CD4-positive, CD25-positive, alpha-beta regulatory T cell (primary cell): ENCODE results near the gene FBXL4. TPM values are rescaled to one million over a fixed set of nuclear protein-coding genes. Genes with fewer than 3 reads are reported as not detected.

Source experiments
- ATAC-seq, 2 donors: fragments of 150-1000 bp; cut with Tn5 transposase; one replicate each; pipeline ENCODE4 v1.10.0; 2021; ENCODE audit warnings: low read depth in 2 of 2, moderate number of reproducible peaks in 2 of 2, moderate library complexity in 1 of 2
- DNase-seq, 3 donors: peaks; one replicate each; pipeline versions ENCODE4 v3.0.0 to v3.0.0-alpha.2; 2012 to 2022; ENCODE audit warnings: mixed read lengths in 1 of 3
- H3K27ac ChIP-seq: one replicate; pipeline ENCODE4 v1.7.0; 2013; ENCODE audit warnings: mild to moderate bottlenecking, low read length; ENCODE audit not compliant: insufficient read depth, poor library complexity, severe bottlenecking
- H3K27me3 ChIP-seq: one replicate; pipeline ENCODE4 v1.7.0; 2013; ENCODE audit warnings: low read length; ENCODE audit not compliant: control insufficient read depth, insufficient read depth
- H3K36me3 ChIP-seq: one replicate; pipeline ENCODE4 v1.7.0; 2013; ENCODE audit warnings: mild to moderate bottlenecking, low read length, moderate library complexity; ENCODE audit not compliant: control insufficient read depth, insufficient read depth
- H3K4me1 ChIP-seq: 2 replicates; pipeline ENCODE4 v1.7.0; 2013; ENCODE audit warnings: mild to moderate bottlenecking, low read length; ENCODE audit not compliant: insufficient read depth, control insufficient read depth, poor library complexity, severe bottlenecking
- H3K4me3 ChIP-seq: one replicate; pipeline ENCODE4 v1.7.0; 2013; ENCODE audit warnings: low read depth, mild to moderate bottlenecking, low read length, moderate library complexity
- H3K9me3 ChIP-seq, 2 experiments: 1 replicate in 1 of 2; 2 replicates in 1 of 2; pipeline ENCODE4 v1.7.0; 2013; ENCODE audit warnings: low read length in 2 of 2, mild to moderate bottlenecking in 1 of 2, moderate library complexity in 1 of 2; ENCODE audit not compliant: control insufficient read depth in 2 of 2
- H3K27ac Mint-ChIP-seq, 3 donors: one replicate each; pipeline ENCODE4 v1.8.0; 2020 to 2022; ENCODE audit warnings: mild to moderate bottlenecking in 3 of 3, mixed read lengths in 3 of 3, moderate library complexity in 2 of 3
- H3K27me3 Mint-ChIP-seq: one replicate; pipeline ENCODE4 v1.8.0; 2022; ENCODE audit warnings: mild to moderate bottlenecking, mixed read lengths
- H3K36me3 Mint-ChIP-seq: one replicate; pipeline ENCODE4 v1.8.0; 2020; ENCODE audit warnings: mixed read lengths
- H3K4me1 Mint-ChIP-seq, 4 donors: one replicate each; pipeline ENCODE4 v1.8.0; 2020 to 2022; ENCODE audit warnings: mixed read lengths in 4 of 4, mild to moderate bottlenecking in 1 of 4
- H3K4me3 Mint-ChIP-seq, 4 donors: one replicate each; pipeline ENCODE4 v1.8.0; 2020 to 2022; ENCODE audit warnings: mild to moderate bottlenecking in 4 of 4, mixed read lengths in 4 of 4, moderate library complexity in 3 of 4
- H3K9me3 Mint-ChIP-seq, 7 donors: one replicate each; pipeline ENCODE4 v1.8.0; 2020 to 2022; ENCODE audit warnings: mixed read lengths in 7 of 7, mild to moderate bottlenecking in 3 of 7, moderate library complexity in 2 of 7
- polyA plus RNA-seq, 4 donors: library from polyadenylated mRNA; unstranded; fragments of 300-500 nt; fragmentation: Illumina TruSeq; gene quantifications; one replicate each; pipeline ENCODE4 v1.2.3, GENCODE V29; 2021
- total RNA-seq: library from RNA; stranded (reverse); gene quantifications from one replicate; pipeline ENCODE4 v1.2.3, GENCODE V29; 2022

Gene FBXL4
- total and polyA plus RNA-seq, 5 donors from 2014 or later = 8.9 to 16.8 (median 10.9) TPM

GRCh38 chr6:98945311-98946115 lies 2.2 kb downstream of the FBXL4 start:
- H3K4me3 Mint-ChIP-seq = peak overlapping the region; percentile 95 to 98 (median 96)
- H3K9me3 ChIP-seq = peaks cover 9 to 11% of the 10 kb centered on the region in 2 experiments
- H3K36me3 Mint-ChIP-seq = peaks cover 27% of the 10 kb centered on the region
- ATAC-seq = no peak
- DNase-seq = no peak
- H3K27ac Mint-ChIP-seq = peak overlapping the region; percentile 78 to 93 (median 81)
- H3K4me1 Mint-ChIP-seq = peaks cover 11 to 59% (median 43%) of the 10 kb centered on the region in 4 donors
- H3K36me3 ChIP-seq = no peaks in the 10 kb centered on the region
- peaks cover 19% of the 10 kb centered on the region for H3K4me1 ChIP-seq
- peaks cover 0 to 16% (median 3%) of the 10 kb centered on the region in 7 donors for H3K9me3 Mint-ChIP-seq
- H3K27me3 Mint-ChIP-seq = peaks cover 6% of the 10 kb centered on the region
- H3K27ac ChIP-seq = no peak overlapping the region
- H3K4me3 ChIP-seq = peak overlapping the region; percentile 92
- no peaks in the 10 kb centered on the region for H3K27me3 ChIP-seq

GRCh38 chr6:98944598-98945081 lies 3.1 kb downstream of the FBXL4 start:
- Mint-ChIP-seq H3K27ac (peak overlapping the region in 1 of 3 donors; percentile 54), H3K4me3 (peak overlapping the region in 1 of 4 donors; percentile 54)

GRCh38 chr6:98944168-98944567 lies 3.6 kb downstream of the FBXL4 start:
- H3K4me1 Mint-ChIP-seq = peaks cover 11 to 61% (median 44%) of the 10 kb centered on the region in 4 donors
- no peak overlapping the region for H3K27ac Mint-ChIP-seq
- DNase-seq (no peak), ATAC-seq (no peak)
- no peaks in the 10 kb centered on the region for H3K36me3 ChIP-seq
- peaks cover 19% of the 10 kb centered on the region for H3K4me1 ChIP-seq
- peaks cover 0 to 26% (median 6%) of the 10 kb centered on the region in 7 donors for H3K9me3 Mint-ChIP-seq
- H3K4me3 Mint-ChIP-seq = no peak overlapping the region
- peaks cover 37% of the 10 kb centered on the region for H3K36me3 Mint-ChIP-seq
- peaks cover 5% of the 10 kb centered on the region for H3K27me3 Mint-ChIP-seq
- peaks cover 16 to 18% of the 10 kb centered on the region in 2 experiments for H3K9me3 ChIP-seq
- H3K27ac ChIP-seq = no peak overlapping the region
- H3K27me3 ChIP-seq = no peaks in the 10 kb centered on the region
- no peak overlapping the region for H3K4me3 ChIP-seq

More at GRCh38 chr6:98944598-98945081, 3.1 kb downstream of the FBXL4 start:
- Histone ChIP-seq H3K27ac (no peak overlapping the region), H3K4me1 (peaks cover 19% of the 10 kb centered on the region), H3K9me3 (peaks cover 15 to 16% of the 10 kb centered on the region in 2 experiments), H3K36me3 (no peaks in the 10 kb centered on the region), H3K27me3 (no peaks in the 10 kb centered on the region), H3K4me3 (no peak overlapping the region)
- Mint-ChIP-seq H3K27me3 (peaks cover 5% of the 10 kb centered on the region), H3K4me1 (peaks cover 11 to 61% (median 44%) of the 10 kb centered on the region in 4 donors), H3K9me3 (peaks cover 0 to 21% (median 5%) of the 10 kb centered on the region in 7 donors), H3K36me3 (peaks cover 33% of the 10 kb centered on the region)
- no peak for ATAC-seq
- no peak for DNase-seq

- H3K27me3 Mint-ChIP-seq = peaks cover 5% of the 10 kb centered on the region
- peaks cover 19% of the 10 kb centered on the region for H3K4me1 ChIP-seq
- no peak overlapping the region for H3K4me3 ChIP-seq
- ATAC-seq = no peak
- H3K4me3 Mint-ChIP-seq = no peak overlapping the region
- H3K27ac Mint-ChIP-seq = peak overlapping the region in 1 of 3 donors; percentile 2
- peaks cover 16 to 18% of the 10 kb centered on the region in 2 experiments for H3K9me3 ChIP-seq
- no peaks in the 10 kb centered on the region for H3K36me3 ChIP-seq
- peaks cover 0 to 26% (median 7%) of the 10 kb centered on the region in 7 donors for H3K9me3 Mint-ChIP-seq
- no peaks in the 10 kb centered on the region for H3K27me3 ChIP-seq
- H3K4me1 Mint-ChIP-seq = peaks cover 21 to 69% (median 56%) of the 10 kb centered on the region in 4 donors
- peaks cover 47% of the 10 kb centered on the region for H3K36me3 Mint-ChIP-seq
- no peak overlapping the region for H3K27ac ChIP-seq
- peak in 1 of 3 donors; percentile 6 for DNase-seq
Observed at GRCh38 chr6:98942263-98942803, 5.4 kb downstream of the FBXL4 start.

- no peak overlapping the region for H3K27ac ChIP-seq
- Mint-ChIP-seq H3K27ac (no peak overlapping the region), H3K4me3 (peak overlapping the region in 2 of 4 donors; percentile 16 to 77), H3K9me3 (peaks cover 0 to 26% (median 7%) of the 10 kb centered on the region in 7 donors), H3K36me3 (peaks cover 51% of the 10 kb centered on the region), H3K4me1 (peaks cover 23 to 60% (median 51%) of the 10 kb centered on the region in 4 donors), H3K27me3 (no peaks in the 10 kb centered on the region)
- no peak overlapping the region for H3K4me3 ChIP-seq
- DNase-seq (no peak), ATAC-seq (no peak)
- H3K36me3 ChIP-seq = no peaks in the 10 kb centered on the region
- no peaks in the 10 kb centered on the region for H3K27me3 ChIP-seq
- peaks cover 9% of the 10 kb centered on the region for H3K4me1 ChIP-seq
- H3K9me3 ChIP-seq = peaks cover 16 to 18% of the 10 kb centered on the region in 2 experiments
Observed at GRCh38 chr6:98941319-98941718, 6.4 kb downstream of the FBXL4 start.

- no peak overlapping the region for H3K27ac ChIP-seq
- H3K9me3 Mint-ChIP-seq = peaks cover 0 to 22% (median 7%) of the 10 kb centered on the region in 7 donors
- peak overlapping the region in 1 of 3 donors; percentile 19 for H3K27ac Mint-ChIP-seq
- H3K36me3 ChIP-seq = peaks cover 18% of the 10 kb centered on the region
- H3K9me3 ChIP-seq = peaks cover 14 to 17% of the 10 kb centered on the region in 2 experiments
- no peaks in the 10 kb centered on the region for H3K27me3 Mint-ChIP-seq
- no peaks in the 10 kb centered on the region for H3K4me1 ChIP-seq
- peak overlapping the region in 1 of 4 donors; percentile 20 for H3K4me3 Mint-ChIP-seq
- H3K4me3 ChIP-seq = no peak overlapping the region
- peaks cover 51% of the 10 kb centered on the region for H3K36me3 Mint-ChIP-seq
- no peaks in the 10 kb centered on the region for H3K27me3 ChIP-seq
- DNase-seq = no peak
- no peak for ATAC-seq
- H3K4me1 Mint-ChIP-seq = peaks cover 40 to 56% (median 48%) of the 10 kb centered on the region in 4 donors
Observed at GRCh38 chr6:98937351-98937750, 10.4 kb downstream of the FBXL4 start.

GRCh38 chr6:98932381-98932780 lies 15.4 kb downstream of the FBXL4 start:
- Mint-ChIP-seq H3K4me3 (peak overlapping the region in 1 of 4 donors; percentile 50), H3K36me3 (peaks cover 26% of the 10 kb centered on the region), H3K9me3 (no peaks in the 10 kb centered on the region), H3K4me1 (peaks cover 30 to 63% (median 42%) of the 10 kb centered on the region in 4 donors), H3K27ac (no peak overlapping the region), H3K27me3 (no peaks in the 10 kb centered on the region)
- no peak for DNase-seq
- H3K9me3 ChIP-seq = no peaks in the 10 kb centered on the region
- no peak for ATAC-seq
- no peak overlapping the region for H3K27ac ChIP-seq
- H3K4me1 ChIP-seq = no peaks in the 10 kb centered on the region
- H3K36me3 ChIP-seq = peaks cover 23% of the 10 kb centered on the region
- H3K27me3 ChIP-seq = no peaks in the 10 kb centered on the region
- H3K4me3 ChIP-seq = no peak overlapping the region
